HCT116 (cell line): Measurements from ENCODE around the gene PODN. TPM values are rescaled to one million over a fixed set of nuclear protein-coding genes. Genes with fewer than 3 reads are reported as not detected.

Experiments
- ATAC-seq: fragments of 200-7000 bp; cut with Tn5 transposase; 2 replicates; pipeline ENCODE4 v1.9.1; 2020; ENCODE audit warnings: mild to moderate bottlenecking, moderate library complexity
- BruUV-seq: library from RNA; stranded (reverse); fragments of 400-500 nt; replicated peaks from 2 replicates; lab custom pipeline; 2021; lab: Mats Ljungman, UMichigan
- CTCF ChIA-PET: fragments of 300-600 bp; sonication (Branson Sonifier 250); formaldehyde crosslinking; loops from one replicate; lab custom pipeline; 2021; ENCODE audit warnings: antibody characterized with exemption; lab: Charles Lee
- POLR2A ChIA-PET: fragments of 300-600, 350-600 bp; sonication (Branson Sonifier 250); formaldehyde crosslinking; loops from one replicate; lab custom pipeline; 2021; ENCODE audit warnings: antibody characterized with exemption; lab: Charles Lee
- RAD21 ChIA-PET, 2 experiments: fragments of 300-600 bp; sonication (Branson Sonifier 250); formaldehyde crosslinking; loops; one replicate each; lab custom pipeline; 2023; ENCODE audit warnings: low total read pairs in 2 of 2; ENCODE audit not compliant: uncharacterized antibody in 2 of 2, unreplicated experiment in 2 of 2, low non-redundant PET in 1 of 2; lab: Charles Lee
- DNase-seq: peaks from one replicate; pipeline ENCODE4 v3.0.0-alpha.2; 2010; ENCODE audit warnings: low read depth, low spot score
- H2AFZ ChIP-seq: fragments of 200-600 bp; shearing (Covaris generic), sonication (generic); 2 replicates; pipeline ENCODE4 v1.6.1; 2017; ENCODE audit warnings: low read depth, mixed run types, mixed read lengths, antibody characterized with exemption, low read length; ENCODE audit not compliant: poor library complexity, severe bottlenecking
- H3K27ac ChIP-seq: 2 replicates; pipeline ENCODE4 v1.5.1; 2012; ENCODE audit warnings: low read depth, low read length
- H3K27me3 ChIP-seq: fragments of 200-600 bp; sonication (generic); 2 replicates; pipeline ENCODE4 v1.6.1; 2016; ENCODE audit warnings: mixed run types, low read length, mixed read lengths; ENCODE audit not compliant: insufficient read depth
- H3K36me3 ChIP-seq, 2 experiments: fragments of 200-500 bp in 1 of 2; fragments of 200-600 bp in 1 of 2; sonication (Bioruptor generic) in 1 of 2; sonication (generic) in 1 of 2; 2 replicates each; pipeline versions ENCODE4 v1.5.1 to v1.6.1; 2014 to 2016; ENCODE audit warnings: low read length in 2 of 2, inconsistent platforms in 1 of 2, mixed read lengths in 1 of 2, mixed run types in 1 of 2; ENCODE audit not compliant: insufficient read depth in 2 of 2, control insufficient read depth in 1 of 2
- H3K4me1 ChIP-seq, 2 experiments: fragments of 200-600 bp in 1 of 2; sonication (generic) in 1 of 2; 2 replicates each; pipeline versions ENCODE4 v1.5.1 to v1.6.1; 2012 to 2017; ENCODE audit warnings: low read length in 2 of 2, inconsistent platforms in 1 of 2, mild to moderate bottlenecking in 1 of 2, mixed read lengths in 1 of 2, mixed run types in 1 of 2, moderate library complexity in 1 of 2; ENCODE audit not compliant: insufficient read depth in 2 of 2, control insufficient read depth in 1 of 2
- H3K4me2 ChIP-seq: fragments of 200-600 bp; sonication (generic); 2 replicates; pipeline ENCODE4 v1.6.1; 2017; ENCODE audit warnings: mixed run types, low read length, mixed read lengths
- H3K4me3 ChIP-seq, 2 experiments: fragments of 200-600 bp in 1 of 2; sonication (generic) in 1 of 2; replicated peaks in 1 of 2; 2 replicates each; pipeline ENCODE4 v1.5.1; 2011 to 2016; ENCODE audit warnings: low read length in 2 of 2, control low read depth in 1 of 2, low read depth in 1 of 2, mild to moderate bottlenecking in 1 of 2, mixed read lengths in 1 of 2, mixed run types in 1 of 2
- H3K79me2 ChIP-seq: fragments of 200-600 bp; sonication (generic); 2 replicates; pipeline ENCODE4 v1.6.1; 2017; ENCODE audit warnings: mild to moderate bottlenecking, mixed run types, low read length, moderate library complexity, mixed read lengths; ENCODE audit not compliant: insufficient read depth
- H3K9ac ChIP-seq: fragments of 200-600 bp; sonication (generic); 2 replicates; pipeline ENCODE4 v1.6.1; 2016; ENCODE audit warnings: low read length, mixed read lengths
- H3K9me2 ChIP-seq: fragments of 200-600 bp; sonication (generic), shearing (Covaris generic); 2 replicates; pipeline ENCODE4 v1.6.1; 2017; ENCODE audit warnings: mixed run types, mild to moderate bottlenecking, moderate library complexity; ENCODE audit not compliant: insufficient read depth
- H3K9me3 ChIP-seq, 2 experiments: fragments of 200-500 bp in 1 of 2; fragments of 200-600 bp in 1 of 2; sonication (Bioruptor generic) in 1 of 2; sonication (generic) in 1 of 2; 2 replicates each; pipeline ENCODE4 v1.6.1; 2014 to 2017; ENCODE audit warnings: low read length in 2 of 2, mixed read lengths in 2 of 2, inconsistent platforms in 1 of 2, low read depth in 1 of 2, mild to moderate bottlenecking in 1 of 2, mixed run types in 1 of 2, moderate library complexity in 1 of 2; ENCODE audit not compliant: control insufficient read depth in 1 of 2, insufficient read depth in 1 of 2
- H4K20me1 ChIP-seq: fragments of 200-600 bp; sonication (generic), shearing (Covaris generic); 2 replicates; pipeline ENCODE4 v1.6.1; 2017; ENCODE audit warnings: mixed run types, mild to moderate bottlenecking, moderate library complexity; ENCODE audit not compliant: insufficient read depth
- CBX3 ChIP-seq: IDR thresholded peaks from 2 replicates; pipeline ENCODE4 v1.6.1; 2012; ENCODE audit warnings: low read depth
- CEBPB ChIP-seq: IDR thresholded peaks from 2 replicates; pipeline ENCODE4 v1.6.1; 2012; ENCODE audit warnings: low read depth
- EGR1 ChIP-seq: IDR thresholded peaks from 2 replicates; pipeline ENCODE4 v1.6.1; 2012; ENCODE audit warnings: low read depth
- ELF1 ChIP-seq: IDR thresholded peaks from 2 replicates; pipeline ENCODE4 v1.6.1; 2012; ENCODE audit warnings: low read depth, borderline replicate concordance
- EZH2phosphoT487 ChIP-seq: fragments of 200-600 bp; IDR thresholded peaks from 2 replicates; pipeline ENCODE4 v1.6.1; 2018; ENCODE audit warnings: antibody characterized with exemption, borderline replicate concordance
- FOSL1 ChIP-seq: IDR thresholded peaks from 2 replicates; pipeline ENCODE4 v1.6.1; 2012; ENCODE audit warnings: low read depth
- JUND ChIP-seq: IDR thresholded peaks from 2 replicates; pipeline ENCODE4 v1.6.1; 2012
- MAX ChIP-seq: IDR thresholded peaks from 2 replicates; pipeline ENCODE4 v1.6.1; 2012
- POLR2A ChIP-seq: IDR thresholded peaks from 2 replicates; pipeline ENCODE4 v1.7.0; 2011; ENCODE audit warnings: borderline replicate concordance; ENCODE audit not compliant: insufficient read depth, insufficient read length; ENCODE audit errors: extremely low read depth
- RAD21 ChIP-seq: IDR thresholded peaks from 2 replicates; pipeline ENCODE4 v1.6.1; 2012; ENCODE audit warnings: low read depth, mild to moderate bottlenecking
- REST ChIP-seq: IDR thresholded peaks from 2 replicates; pipeline ENCODE4 v1.6.1; 2012; ENCODE audit warnings: low read depth
- SIN3A ChIP-seq: IDR thresholded peaks from 2 replicates; pipeline ENCODE4 v1.6.1; 2012; ENCODE audit warnings: low read depth
- SRF ChIP-seq: IDR thresholded peaks from 2 replicates; pipeline ENCODE4 v1.6.1; 2012; ENCODE audit warnings: low read depth
- TCF7L2 ChIP-seq: IDR thresholded peaks from 2 replicates; pipeline ENCODE4 v1.7.0; 2011; ENCODE audit warnings: borderline replicate concordance, inconsistent platforms; ENCODE audit not compliant: insufficient read depth, insufficient read length; ENCODE audit errors: extremely low read depth
- YY1 ChIP-seq: IDR thresholded peaks from 2 replicates; pipeline ENCODE4 v1.6.1; 2011; ENCODE audit warnings: low read length, low read depth, moderate library complexity, mild to moderate bottlenecking; ENCODE audit not compliant: insufficient replicate concordance; ENCODE audit errors: extremely low read depth
- ZBTB33 ChIP-seq: IDR thresholded peaks from 2 replicates; pipeline ENCODE4 v1.6.1; 2011; ENCODE audit warnings: mild to moderate bottlenecking, low read length, moderate library complexity; ENCODE audit not compliant: insufficient replicate concordance; ENCODE audit errors: extremely low read depth
- ZFX ChIP-seq: fragments of 450-650 bp; IDR thresholded peaks from 2 replicates; pipeline ENCODE4 v1.6.1; 2017
- ZNF274 ChIP-seq: fragments of 200-500 bp; sonication (Bioruptor generic); IDR thresholded peaks from 2 replicates; pipeline ENCODE4 v1.6.1; 2014; ENCODE audit warnings: mild to moderate bottlenecking, low read depth, low read length, inconsistent platforms
- intact Hi-C: fragments of 100-400 bp; cut with micrococcal nuclease; formaldehyde crosslinking; loops from 2 replicates; pipeline ENCODE4 v1.10.0; 2022
- total RNA-seq: library from RNA; stranded (reverse); gene quantifications from one replicate; pipeline ENCODE4 v1.2.1, GENCODE V29; 2021; ENCODE audit not compliant: unreplicated experiment

PODN gene
- total RNA-seq, 1 experiment from 2014 or later: 0.22 TPM

GRCh38 chr1:53081384-53082066 lies 19.5 kb downstream of the PODN start:
- intact Hi-C loops: no loop called here
- no peaks in the 10 kb centered on the region for H3K27me3 ChIP-seq
- no peaks in the 10 kb centered on the region for H4K20me1 ChIP-seq
- TF ChIP-seq SIN3A (no peak), ZNF274 (no peak), ELF1 (no peak), FOSL1 (no peak), RAD21 (no peak), POLR2A (no peak), CBX3 (no peak), SRF (no peak), JUND (no peak), ZFX (no peak), EGR1 (no peak), EZH2phosphoT487 (no peak), CEBPB (no peak), REST (no peak), ZBTB33 (no peak), YY1 (no peak), TCF7L2 (no peak), MAX (no peak)
- no peaks in the 10 kb centered on the region for H3K9me2 ChIP-seq
- POLR2A ChIA-PET: no interaction called here
- no peaks in the 10 kb centered on the region for H3K79me2 ChIP-seq
- ATAC-seq: no peak
- no peak for DNase-seq
- RAD21 ChIA-PET: no interaction called here
- H3K9ac ChIP-seq: no peak overlapping the region
- H3K4me3 ChIP-seq: no peak overlapping the region
- no peaks in the 10 kb centered on the region for H3K9me3 ChIP-seq
- H3K27ac ChIP-seq: no peak overlapping the region
- no TSS peak for BruUV-seq
- no peaks in the 10 kb centered on the region for H3K36me3 ChIP-seq
- no peak overlapping the region for H3K4me2 ChIP-seq
- peaks cover 0 to 7% of the 10 kb centered on the region in 2 experiments; a peak in 1 of 4 replicates for H3K4me1 ChIP-seq
- CTCF ChIA-PET: no interaction called here
- no peak overlapping the region for H2AFZ ChIP-seq
